MCF 10A (cell line): ENCODE data around the gene RAD18. TPM values are rescaled to one million over a fixed set of nuclear protein-coding genes. Genes with fewer than 3 reads are reported as not detected.

Source experiments
- BruUV-seq: library from RNA; stranded (reverse); fragments of 400-500 nt; replicated peaks from 2 replicates; lab custom pipeline; 2021; lab: Mats Ljungman, UMichigan
- CTCF ChIA-PET: fragments of 300-600 bp; sonication (Branson Sonifier 250); formaldehyde crosslinking; extraction: SDS; loops from one replicate; lab custom pipeline; 2021; ENCODE audit warnings: antibody characterized with exemption, inconsistent platforms; lab: Yijun Ruan, JAX
- POLR2A ChIA-PET: fragments of 300-600, 350-650 bp; sonication (Branson Sonifier 250); formaldehyde crosslinking; extraction: SDS; loops from one replicate; lab custom pipeline; 2020; ENCODE audit warnings: antibody characterized with exemption, inconsistent platforms; lab: Yijun Ruan, JAX
- DNase-seq: peaks from one replicate; pipeline ENCODE4 v3.0.0-alpha.2; 2018; ENCODE audit not compliant: unreplicated experiment
- H3K27ac Mint-ChIP-seq: one replicate; pipeline ENCODE4 v1.8.0; 2022; ENCODE audit warnings: mild to moderate bottlenecking, low read depth, mixed read lengths; ENCODE audit not compliant: unreplicated experiment
- H3K27me3 Mint-ChIP-seq: one replicate; pipeline ENCODE4 v1.8.0; 2022; ENCODE audit warnings: mixed read lengths; ENCODE audit not compliant: insufficient read depth, unreplicated experiment
- H3K36me3 Mint-ChIP-seq: one replicate; pipeline ENCODE4 v1.8.0; 2022; ENCODE audit warnings: mild to moderate bottlenecking, moderate library complexity, mixed read lengths; ENCODE audit not compliant: insufficient read depth, unreplicated experiment
- H3K4me1 Mint-ChIP-seq: one replicate; pipeline ENCODE4 v1.8.0; 2022; ENCODE audit warnings: mixed read lengths; ENCODE audit not compliant: insufficient read depth, unreplicated experiment
- H3K4me3 Mint-ChIP-seq: one replicate; pipeline ENCODE4 v1.8.0; 2022; ENCODE audit warnings: mild to moderate bottlenecking, moderate library complexity, mixed read lengths; ENCODE audit not compliant: unreplicated experiment
- H3K9me3 Mint-ChIP-seq: one replicate; pipeline ENCODE4 v1.8.0; 2022; ENCODE audit warnings: mixed read lengths; ENCODE audit not compliant: unreplicated experiment
- intact Hi-C: fragments of 100-400 bp; cut with micrococcal nuclease; formaldehyde crosslinking; loops from 2 replicates; pipeline ENCODE4 v1.14.1; 2022
- total RNA-seq: library from RNA; stranded (reverse); gene quantifications from 2 replicates; pipeline ENCODE4 v1.2.3, GENCODE V29; 2022
- TF ChIP-seq, protein P1 (sequence below): fragments of 200-600 bp; IDR thresholded peaks from one replicate; pipeline ENCODE4 v1.8.0; 2022; ENCODE audit warnings: antibody characterized with exemption, mild to moderate bottlenecking; ENCODE audit not compliant: unreplicated experiment

Gene RAD18
- total RNA-seq, 1 experiment from 2014 or later: 29.1 TPM

- intact Hi-C loops: no loop called here
- H3K4me3 Mint-ChIP-seq: no peak overlapping the region
- ChIA-PET CTCF (no interaction called here), POLR2A (interaction anchor here (2.0 kb wide), 1 partner anchor 10 kb away, joined by 7 read pairs; the partner anchor contains the start of gene RAD18)
- H3K27me3 Mint-ChIP-seq: no peaks in the 10 kb centered on the region
- peaks cover 12% of the 10 kb centered on the region for H3K36me3 Mint-ChIP-seq
- peaks cover 15% of the 10 kb centered on the region for H3K4me1 Mint-ChIP-seq
- no peak overlapping the region for H3K27ac Mint-ChIP-seq
- no TSS peak for BruUV-seq
- no peak for DNase-seq
- no peaks in the 10 kb centered on the region for H3K9me3 Mint-ChIP-seq
- TF ChIP-seq, protein P1, sequence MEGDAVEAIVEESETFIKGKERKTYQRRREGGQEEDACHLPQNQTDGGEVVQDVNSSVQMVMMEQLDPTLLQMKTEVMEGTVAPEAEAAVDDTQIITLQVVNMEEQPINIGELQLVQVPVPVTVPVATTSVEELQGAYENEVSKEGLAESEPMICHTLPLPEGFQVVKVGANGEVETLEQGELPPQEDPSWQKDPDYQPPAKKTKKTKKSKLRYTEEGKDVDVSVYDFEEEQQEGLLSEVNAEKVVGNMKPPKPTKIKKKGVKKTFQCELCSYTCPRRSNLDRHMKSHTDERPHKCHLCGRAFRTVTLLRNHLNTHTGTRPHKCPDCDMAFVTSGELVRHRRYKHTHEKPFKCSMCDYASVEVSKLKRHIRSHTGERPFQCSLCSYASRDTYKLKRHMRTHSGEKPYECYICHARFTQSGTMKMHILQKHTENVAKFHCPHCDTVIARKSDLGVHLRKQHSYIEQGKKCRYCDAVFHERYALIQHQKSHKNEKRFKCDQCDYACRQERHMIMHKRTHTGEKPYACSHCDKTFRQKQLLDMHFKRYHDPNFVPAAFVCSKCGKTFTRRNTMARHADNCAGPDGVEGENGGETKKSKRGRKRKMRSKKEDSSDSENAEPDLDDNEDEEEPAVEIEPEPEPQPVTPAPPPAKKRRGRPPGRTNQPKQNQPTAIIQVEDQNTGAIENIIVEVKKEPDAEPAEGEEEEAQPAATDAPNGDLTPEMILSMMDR: no peak
Observed at GRCh38 chr3:8952130-8952529, 11.1 kb downstream of the RAD18 start.

DNA sequence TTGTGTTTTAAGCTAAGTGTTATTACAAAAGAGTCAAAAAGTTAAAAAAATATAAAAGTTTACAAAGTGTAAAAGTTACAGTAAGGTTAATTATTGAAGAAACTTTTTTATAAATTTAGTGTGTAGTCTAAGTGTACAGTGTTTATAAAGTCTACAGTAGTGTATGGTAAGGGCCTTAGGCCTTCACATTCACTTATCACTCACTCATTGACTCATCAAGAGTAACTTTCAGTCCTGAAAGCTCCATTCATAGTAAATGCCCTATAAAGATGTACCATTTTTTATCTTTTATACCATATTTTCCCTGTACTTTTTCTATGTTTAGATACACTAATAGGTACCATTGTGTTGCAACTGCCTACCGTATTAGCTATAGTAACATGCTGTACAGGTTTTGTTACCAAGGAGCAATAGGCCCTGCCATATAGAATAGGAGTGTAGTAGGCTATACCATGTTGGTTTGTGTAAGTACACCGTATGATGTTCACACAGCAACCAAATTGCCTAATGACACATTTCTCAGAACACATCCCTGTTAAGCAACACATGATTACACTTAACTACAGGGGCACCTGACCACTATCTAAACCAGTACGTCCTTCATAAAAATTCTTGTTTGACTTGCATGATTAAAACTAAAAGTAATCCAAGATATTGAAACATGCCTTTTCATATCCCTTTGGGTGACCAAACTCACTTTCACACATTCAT is 17.2 kb downstream of the RAD18 start:
- no peak for DNase-seq
- Mint-ChIP-seq H3K9me3 (peaks cover 19% of the 10 kb centered on the region), H3K27ac (no peak overlapping the region), H3K4me3 (no peak overlapping the region), H3K36me3 (peaks cover 20% of the 10 kb centered on the region), H3K4me1 (peaks cover 5% of the 10 kb centered on the region), H3K27me3 (no peaks in the 10 kb centered on the region)
- intact Hi-C loops: no loop called here
- TF ChIP-seq, protein P1: no peak
- ChIA-PET CTCF (interaction anchor here (0.6 to 1.4 kb wide), 7 partner anchors 8 to 357 kb away, joined by 3 to 8 read pairs (median 4); no protein-coding TSS in a partner anchor), POLR2A (interaction anchor here (1.6 kb wide), 1 partner anchor 17 kb away, joined by 5 read pairs; the partner anchor contains the start of gene RAD18)
- BruUV-seq: no TSS peak

DNA sequence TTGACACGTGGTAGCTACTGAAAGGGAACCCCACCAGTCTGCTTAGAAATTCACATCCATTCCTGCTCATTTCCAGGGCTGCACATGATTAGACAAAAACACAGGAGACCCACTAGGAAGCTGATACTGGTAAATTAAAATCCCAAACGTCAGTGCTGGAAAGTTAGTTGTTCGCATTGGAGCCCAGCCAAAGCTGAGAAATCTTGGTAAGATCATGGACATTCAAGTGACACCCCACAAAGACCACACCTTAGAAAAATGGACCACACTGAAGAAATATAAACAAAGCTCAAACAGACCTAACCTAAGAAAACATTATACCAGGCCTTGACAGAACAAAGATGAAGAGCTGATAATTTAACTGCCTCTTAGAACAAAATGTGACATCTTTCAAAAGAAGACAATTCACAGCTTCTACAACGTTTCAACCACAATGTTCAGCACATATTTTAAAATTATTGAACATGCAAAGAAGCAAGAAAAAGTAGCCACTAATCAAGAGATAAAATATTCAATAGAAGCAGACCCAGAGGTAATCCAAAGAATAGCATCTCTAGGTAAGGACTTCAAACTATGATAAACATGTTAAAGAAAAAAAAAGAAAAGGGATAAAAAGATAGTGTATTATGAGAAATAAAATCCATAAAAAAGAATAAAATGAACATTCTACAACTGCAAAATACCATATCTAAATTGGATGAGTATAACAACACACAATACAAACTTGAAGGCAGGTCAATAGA is 20.4 kb downstream of the RAD18 start:
- Mint-ChIP-seq H3K4me1 (peaks cover 10% of the 10 kb centered on the region), H3K9me3 (peaks cover 19% of the 10 kb centered on the region), H3K27me3 (no peaks in the 10 kb centered on the region), H3K27ac (no peak overlapping the region), H3K4me3 (no peak overlapping the region), H3K36me3 (peaks cover 20% of the 10 kb centered on the region)
- no peak for DNase-seq
- CTCF ChIA-PET: interaction anchor here (0.7 kb wide), 2 partner anchors 20 to 359 kb away, joined by 3 to 4 read pairs; no protein-coding TSS in a partner anchor
- POLR2A ChIA-PET: interaction anchor here (1.2 kb wide), 1 partner anchor 21 kb away, joined by 3 read pairs; the partner anchor contains the start of gene RAD18
- TF ChIP-seq, protein P1: no peak
- intact Hi-C loops: no loop called here
- no TSS peak for BruUV-seq

GRCh38 chr3:8942115-8942514 is 21.2 kb downstream of the RAD18 start:
- Mint-ChIP-seq H3K36me3 (peaks cover 16% of the 10 kb centered on the region), H3K4me3 (no peak overlapping the region), H3K27ac (no peak overlapping the region), H3K4me1 (peaks cover 18% of the 10 kb centered on the region), H3K27me3 (no peaks in the 10 kb centered on the region), H3K9me3 (peaks cover 19% of the 10 kb centered on the region)
- intact Hi-C loops: no loop called here
- TF ChIP-seq, protein P1: no peak
- POLR2A ChIA-PET: interaction anchor here (1.2 kb wide), 1 partner anchor 22 kb away, joined by 3 read pairs; the partner anchor contains the start of gene RAD18
- no peak for DNase-seq
- CTCF ChIA-PET: interaction anchor here (0.7 kb wide), 1 partner anchor 21 kb away, joined by 3 read pairs; no protein-coding TSS in a partner anchor
- BruUV-seq: no TSS peak
